Motor neuron (in vitro differentiated cells): ENCODE results near the gene NFKBIL1. TPM values are rescaled to one million over a fixed set of nuclear protein-coding genes. Genes with fewer than 3 reads are reported as not detected.

Source experiments
- ATAC-seq, 8 experiments: fragments of 200-7000 bp; cut with Tn5 transposase; replicated peaks in 6 of 8; 2 replicates each; pipeline ENCODE4 v1.8.0; 2021; ENCODE audit warnings: mild to moderate bottlenecking in 8 of 8, moderate library complexity in 8 of 8
- H3K27ac ChIP-seq, 2 donors: fragments of 250-450 bp; sonication (Bioruptor Pico); 2 replicates each; pipeline ENCODE4 v1.9.0; 2021; ENCODE audit warnings: antibody characterized with exemption in 2 of 2, mild to moderate bottlenecking in 2 of 2, moderate library complexity in 1 of 2
- H3K4me1 ChIP-seq, 2 donors: fragments of 250-450 bp; sonication (Bioruptor Pico); replicated peaks in 1 of 2; 2 replicates each; pipeline ENCODE4 v1.6.1; 2021; ENCODE audit warnings: antibody characterized with exemption in 2 of 2, mild to moderate bottlenecking in 2 of 2, moderate library complexity in 1 of 2
- H3K4me3 ChIP-seq, 5 donors: fragments of 250-450 bp; sonication (Bioruptor Pico); 2 replicates each; pipeline ENCODE4 v1.9.0; 2021; ENCODE audit warnings: antibody characterized with exemption in 5 of 5, mild to moderate bottlenecking in 5 of 5, moderate library complexity in 4 of 5
- WGBS, 10 experiments: fragments of 450-650 bp; shearing (Covaris generic); methylation state at CpG; one replicate each; pipeline ENCODE4 v1.0.0; 2022; 5-methylcytosine and 5-hydroxymethylcytosine counted together
- in situ Hi-C, 9 experiments: fragments of 400-800 bp; cut with MboI; loops; one replicate each; pipeline ENCODE4 v1.15.0; 2021; ENCODE audit warnings: low sequenced_read_pairs in 9 of 9, low pct_unique_long_range_greater_than_20kb in 2 of 9; ENCODE audit not compliant: unreplicated experiment in 9 of 9
- total RNA-seq, 8 experiments: library from RNA; unstranded; fragments of 300-600 nt; gene quantifications; 2 replicates each; pipeline versions ENCODE4 v1.2.3 to v1.2.4, GENCODE V29; 2022

Gene NFKBIL1
- total RNA-seq, 8 experiments from 2014 or later = 24.2 to 44.5 (median 31.6) TPM

GRCh38 chr6:31556307-31556706 lies 8.9 kb downstream of the NFKBIL1 start:
- no peak overlapping the region for H3K27ac ChIP-seq
- WGBS, 10 experiments = 67 to 100% (median 77%) methylated on average over 1 to 3 of the region's 3 CpGs; no CpG with 5 or more reads in 6 of the 10 experiments
- H3K4me1 ChIP-seq = no peaks in the 10 kb centered on the region
- H3K4me3 ChIP-seq = no peak overlapping the region
- no peak for ATAC-seq
- in situ Hi-C loops = no loop called here

- no peak overlapping the region for H3K4me3 ChIP-seq
- 67 to 88% (median 81%) methylated on average over 4 to 5 of the region's 24 CpGs; no CpG with 5 or more reads in 4 of the 10 experiments for WGBS, 10 experiments
- H3K27ac ChIP-seq = no peak overlapping the region
- in situ Hi-C loops = no loop called here
- no peaks in the 10 kb centered on the region for H3K4me1 ChIP-seq
- ATAC-seq = peak in 2 of 8 experiments; percentile 6 to 8
Observed at GRCh38 chr6:31557443-31558317, 10.3 kb downstream of the NFKBIL1 start.

GRCh38 chr6:31558318-31558625 lies 10.9 kb downstream of the NFKBIL1 start:
- peak in 2 of 8 experiments; percentile 30 to 43 for ATAC-seq
- in situ Hi-C loops = no loop called here
- H3K27ac ChIP-seq = no peak overlapping the region
- H3K4me1 ChIP-seq = no peaks in the 10 kb centered on the region
- H3K4me3 ChIP-seq = no peak overlapping the region
- WGBS, 10 experiments = 85% methylated on average over 4 of the region's 8 CpGs; no CpG with 5 or more reads in 9 of the 10 experiments

GRCh38 chr6:31558631-31559500 lies 11.5 kb downstream of the NFKBIL1 start:
- in situ Hi-C loops = no loop called here
- WGBS, 10 experiments = 67 to 100% (median 93%) methylated on average over 1 to 8 of the region's 14 CpGs; no CpG with 5 or more reads in 4 of the 10 experiments
- H3K4me1 ChIP-seq = no peaks in the 10 kb centered on the region
- peak in 3 of 8 experiments; percentile 9 to 14 (median 10) for ATAC-seq
- no peak overlapping the region for H3K4me3 ChIP-seq
- H3K27ac ChIP-seq = no peak overlapping the region

- no peak overlapping the region for H3K27ac ChIP-seq
- ATAC-seq = no peak
- in situ Hi-C loops = no loop called here
- H3K4me3 ChIP-seq = no peak overlapping the region
- 74 to 100% (median 83%) methylated on average over 2 to 4 of the region's 4 CpGs; no CpG with 5 or more reads in 4 of the 10 experiments for WGBS, 10 experiments
- H3K4me1 ChIP-seq = no peaks in the 10 kb centered on the region
Observed at GRCh38 chr6:31559606-31559957, 12.2 kb downstream of the NFKBIL1 start.

GRCh38 chr6:31559958-31560696 lies 12.7 kb downstream of the NFKBIL1 start:
- in situ Hi-C loops = no loop called here
- H3K27ac ChIP-seq = peak overlapping the region in 1 of 2 donors; percentile 30

GRCh38 chr6:31560697-31561058 lies 13.3 kb downstream of the NFKBIL1 start:
- ATAC-seq = peak in 1 of 8 experiments; percentile 17
- Histone ChIP-seq H3K4me3 (no peak overlapping the region), H3K4me1 (no peaks in the 10 kb centered on the region), H3K27ac (no peak overlapping the region)
- in situ Hi-C loops = no loop called here

More at GRCh38 chr6:31559958-31560696, 12.7 kb downstream of the NFKBIL1 start:
- ATAC-seq = peak in 5 of 8 experiments; percentile 50 to 74 (median 52)
- no peak overlapping the region for H3K4me3 ChIP-seq
- no peaks in the 10 kb centered on the region for H3K4me1 ChIP-seq
- WGBS, 10 experiments = 73 to 100% (median 80%) methylated on average over 1 to 7 of the region's 7 CpGs; no CpG with 5 or more reads in 2 of the 10 experiments

GRCh38 chr6:31567531-31568370 lies 20.3 kb downstream of the NFKBIL1 start:
- in situ Hi-C loops = no loop called here
- WGBS, 10 experiments = 16 to 82% (median 49%) methylated on average over 2 to 8 of the region's 9 CpGs; no CpG with 5 or more reads in 2 of the 10 experiments

GRCh38 chr6:31568537-31568961 lies 21.1 kb downstream of the NFKBIL1 start:
- no peak for ATAC-seq
- WGBS, 10 experiments = 36 to 100% (median 83%) methylated on average over 1 to 3 of the region's 3 CpGs; no CpG with 5 or more reads in 1 of the 10 experiments

More at GRCh38 chr6:31567531-31568370, 20.3 kb downstream of the NFKBIL1 start:
- ATAC-seq = peak in 3 of 8 experiments; percentile 20 to 21 (median 20)
- Histone ChIP-seq H3K27ac (no peak overlapping the region), H3K4me3 (no peak overlapping the region), H3K4me1 (no peaks in the 10 kb centered on the region)

GRCh38 chr6:31569861-31570536 lies 22.6 kb downstream of the NFKBIL1 start:
- in situ Hi-C loops = no loop called here
- ATAC-seq = no peak

More at GRCh38 chr6:31568537-31568961, 21.1 kb downstream of the NFKBIL1 start:
- in situ Hi-C loops = no loop called here
- Histone ChIP-seq H3K4me3 (no peak overlapping the region), H3K27ac (no peak overlapping the region), H3K4me1 (no peaks in the 10 kb centered on the region)

GRCh38 chr6:31572041-31572911 lies 24.9 kb downstream of the NFKBIL1 start, which contains the start of gene LTA:
Gene LTA, plus strand, starts transcription at chr6:31572289. Its CDS starts 454 bp downstream, at chr6:31572743.
- in situ Hi-C loops = no loop called here
- no peaks in the 10 kb centered on the region for H3K4me1 ChIP-seq
- no peak for ATAC-seq
- H3K27ac ChIP-seq = no peak within 1 kb of the TSS
- WGBS, 10 experiments = 50 to 93% (median 73%) methylated on average over 2 to 10 of the region's 27 CpGs; no CpG with 5 or more reads in 3 of the 10 experiments
- H3K4me3 ChIP-seq = no peak within 1 kb of the TSS

More at GRCh38 chr6:31569861-31570536, 22.6 kb downstream of the NFKBIL1 start:
- 63 to 71% methylated on average over 1 of the region's 1 CpG; no CpG with 5 or more reads in 8 of the 10 experiments for WGBS, 10 experiments
- no peak overlapping the region for H3K27ac ChIP-seq
- H3K4me3 ChIP-seq = no peak overlapping the region
- no peaks in the 10 kb centered on the region for H3K4me1 ChIP-seq
